Ureter (tissue), 1 donor: ENCODE data around the gene HPCAL1. TPM values are rescaled to one million over a fixed set of nuclear protein-coding genes. Genes with fewer than 3 reads are reported as not detected.
"Not testable (repeated sequence)": the region's sequence is repeated elsewhere in the genome, so short reads cannot be mapped to it uniquely, and the experiment has no call there.

Source experiments
- DNase-seq: peaks from one replicate; pipeline ENCODE4 v3.0.0-alpha.2; 2020; ENCODE audit warnings: low spot score
- total RNA-seq: library from RNA; stranded (reverse); gene quantifications from one replicate; pipeline ENCODE4 v1.2.4, GENCODE V29; 2023
- donor health status: DM: yes; HTN: yes; CAD: no.

The HPCAL1 gene
- 17.5 TPM for total RNA-seq

DNA sequence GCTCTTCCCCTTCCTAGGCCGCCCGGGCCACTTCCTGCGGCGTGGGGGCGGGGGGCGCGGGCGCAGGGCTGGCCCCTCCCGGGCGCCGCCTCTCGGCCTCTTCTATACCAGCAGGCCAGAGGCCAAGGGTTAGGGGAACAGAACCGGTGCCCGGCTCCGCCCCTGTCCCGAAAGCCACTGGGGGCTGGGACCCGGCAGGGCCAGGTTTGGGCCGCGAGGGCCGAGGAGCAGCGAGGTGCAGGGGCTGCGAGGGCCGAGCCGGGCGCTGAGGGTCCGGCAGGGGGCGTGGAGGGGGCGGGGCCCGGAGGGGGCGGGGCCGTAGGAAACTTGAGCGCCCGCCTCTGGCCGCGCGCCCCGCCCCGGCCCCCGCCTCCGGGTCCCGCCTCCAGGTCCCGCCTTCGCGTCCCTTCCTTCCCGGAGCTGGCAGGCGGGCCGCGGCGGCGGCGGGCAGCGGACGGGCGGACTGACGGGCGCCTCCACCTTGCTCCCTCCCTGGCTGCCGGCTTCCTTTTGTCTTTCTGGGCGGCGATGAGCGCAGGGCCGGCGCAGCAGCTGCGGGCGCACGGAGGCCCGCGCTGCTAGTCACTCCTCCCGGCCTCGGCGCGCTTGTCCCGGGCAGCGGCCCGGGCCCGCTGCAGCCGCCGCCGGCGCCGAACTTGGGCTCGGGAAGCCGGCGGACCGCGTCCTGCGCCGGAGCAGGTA, at the start of gene HPCAL1:
Gene HPCAL1 (plus strand): TSS at position 426 of the 702 bp plus-strand sequence. CDS start 116,854 bp downstream, outside the sequence.
- DNase-seq: peak; percentile 89

- DNase-seq: no peak
Observed at GRCh38 chr2:10253596-10254372, 48.9 kb upstream of the HPCAL1 start.

- DNase-seq: no peak
Observed at GRCh38 chr2:10254373-10255188, 48.1 kb upstream of the HPCAL1 start.

DNA sequence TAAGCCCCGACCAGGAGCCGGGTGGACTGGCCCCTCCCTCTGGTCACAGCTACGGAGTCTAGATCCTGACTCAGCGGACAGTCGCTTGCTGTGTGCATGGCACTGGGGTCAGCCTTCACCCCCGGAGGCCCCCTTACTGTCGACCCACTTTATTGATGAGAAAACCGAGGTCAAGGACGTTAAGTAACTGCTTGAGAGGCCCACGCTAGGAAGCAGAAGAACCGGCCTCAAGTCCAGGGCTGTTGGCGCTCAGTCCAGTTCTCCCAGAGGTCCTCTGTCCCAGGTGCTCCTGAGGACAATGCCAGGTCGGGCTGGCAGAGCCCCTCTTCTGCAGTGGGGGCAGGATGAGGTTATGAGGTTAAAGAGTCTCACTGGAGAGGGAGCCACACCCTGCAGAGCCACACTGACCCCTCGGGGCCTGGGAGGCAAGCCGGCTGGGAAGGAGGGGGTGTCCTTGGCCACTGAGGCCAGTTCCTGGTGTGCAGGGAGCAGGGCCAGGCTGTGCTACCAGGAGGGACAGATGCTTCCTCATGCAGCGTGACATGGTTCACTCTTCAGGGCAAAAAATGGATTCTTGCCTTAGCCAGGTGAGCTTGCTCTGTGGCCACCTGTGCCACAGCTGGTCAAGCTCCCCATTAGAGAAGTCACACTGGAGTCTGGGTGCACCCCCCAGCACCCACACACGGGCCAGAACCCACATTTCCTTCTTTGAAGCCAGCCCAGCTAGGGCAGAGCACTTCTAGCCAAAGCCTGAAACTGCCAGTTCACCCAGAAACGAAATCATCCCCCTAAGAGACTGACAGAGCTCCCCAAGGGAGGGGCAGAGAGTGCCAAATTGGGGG, 47.3 kb upstream of the HPCAL1 start:
- no peak for DNase-seq

DNA sequence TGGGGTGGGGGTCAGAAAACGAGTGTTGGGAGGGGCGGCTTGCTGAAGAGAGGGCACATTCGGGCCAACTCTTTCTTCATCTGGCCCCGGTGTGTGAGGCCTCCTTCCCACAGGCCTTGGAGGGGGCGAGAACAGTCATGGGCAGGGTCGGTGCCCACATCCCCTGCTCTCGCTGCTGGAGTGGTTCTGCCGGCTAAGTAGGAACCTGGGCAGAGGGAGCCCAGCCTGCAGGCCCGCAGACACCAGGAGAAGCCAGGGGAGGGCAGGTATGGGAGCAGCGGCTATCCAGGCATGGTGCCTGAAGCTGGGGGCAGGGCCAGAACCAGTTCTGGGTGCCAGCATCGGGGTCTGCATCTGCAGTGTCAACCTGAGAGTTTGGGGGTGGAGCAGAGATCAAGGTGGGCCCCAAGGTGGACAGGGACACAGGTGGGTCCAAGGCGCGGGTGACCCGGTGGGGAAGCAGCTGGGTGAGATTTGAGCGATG, 46.6 kb upstream of the HPCAL1 start:
- DNase-seq: no peak

- DNase-seq: no peak
Observed at GRCh38 chr2:10256515-10257031, 46.1 kb upstream of the HPCAL1 start.

- no peak for DNase-seq
Observed at GRCh38 chr2:10257036-10257435, 45.7 kb upstream of the HPCAL1 start.

DNA sequence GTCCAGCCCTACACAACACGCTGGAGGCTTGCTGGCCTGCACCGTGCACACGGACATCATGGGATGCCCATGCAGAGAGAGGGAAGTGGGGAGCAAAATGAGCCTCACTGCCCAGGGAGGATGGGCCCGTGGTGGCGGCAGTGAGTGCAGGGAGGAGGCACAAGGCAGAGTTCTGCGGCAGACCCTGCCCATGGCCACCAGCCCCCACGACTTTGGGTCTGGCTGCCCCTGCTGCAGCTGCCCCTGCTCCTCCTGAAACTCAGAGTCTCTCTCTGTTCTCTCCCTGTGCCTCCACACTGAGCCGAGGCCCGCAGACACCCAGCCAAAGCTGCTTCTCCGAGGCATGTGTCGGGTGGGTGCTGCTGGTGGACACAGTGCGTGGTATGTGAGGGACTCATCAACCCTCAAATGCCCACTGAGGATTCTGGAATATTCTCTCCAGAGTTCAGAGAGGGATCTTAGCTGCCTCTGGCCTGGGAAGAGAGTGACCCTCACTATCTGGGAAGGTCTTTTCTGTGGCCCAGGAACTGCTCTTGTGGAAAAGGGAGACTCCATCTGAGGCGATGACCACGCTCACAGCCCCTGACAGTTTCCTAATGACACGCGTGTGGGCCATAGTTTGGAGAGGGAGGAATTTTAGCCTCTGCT, 45.1 kb upstream of the HPCAL1 start:
- no peak for DNase-seq

DNA sequence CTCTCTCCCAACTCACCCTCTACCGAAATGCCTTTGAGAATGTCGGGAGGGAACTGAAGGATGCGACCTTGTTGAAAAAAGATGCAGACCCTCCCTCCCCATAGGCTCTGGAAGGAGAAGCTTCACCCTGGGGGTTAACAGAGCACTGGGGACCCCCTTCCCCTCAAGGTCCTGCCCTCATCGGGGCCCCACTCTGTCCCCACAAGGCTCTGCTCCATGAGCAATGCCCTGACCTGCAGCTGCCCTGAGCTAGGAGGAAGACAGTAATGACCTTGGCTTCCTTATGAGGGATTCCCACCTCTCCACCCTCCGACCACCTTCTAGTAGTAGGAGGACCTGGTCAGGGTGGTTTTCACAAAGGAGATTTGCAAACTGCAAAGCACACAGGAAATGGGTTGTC, 44.4 kb upstream of the HPCAL1 start:
- DNase-seq: no peak

DNA sequence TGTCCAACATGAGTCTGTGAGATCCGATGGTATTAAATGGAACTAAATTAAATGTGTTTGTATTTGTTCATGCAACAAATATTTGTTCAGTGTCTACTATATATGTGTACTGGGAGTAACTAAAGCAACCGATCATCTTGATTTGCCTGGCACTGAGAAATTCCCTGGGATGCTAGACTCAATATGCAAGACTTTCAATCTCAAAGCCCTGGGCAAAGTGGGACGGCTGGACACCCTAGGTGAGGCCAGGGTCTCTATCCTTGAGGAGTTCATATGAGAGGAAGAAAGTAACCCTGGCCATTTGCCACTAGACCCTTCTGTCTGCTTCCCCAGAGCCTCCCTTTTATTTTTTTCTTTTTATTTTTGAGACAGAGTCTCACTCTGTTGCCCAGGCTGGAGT, 44.0 kb upstream of the HPCAL1 start:
- no peak for DNase-seq

DNA sequence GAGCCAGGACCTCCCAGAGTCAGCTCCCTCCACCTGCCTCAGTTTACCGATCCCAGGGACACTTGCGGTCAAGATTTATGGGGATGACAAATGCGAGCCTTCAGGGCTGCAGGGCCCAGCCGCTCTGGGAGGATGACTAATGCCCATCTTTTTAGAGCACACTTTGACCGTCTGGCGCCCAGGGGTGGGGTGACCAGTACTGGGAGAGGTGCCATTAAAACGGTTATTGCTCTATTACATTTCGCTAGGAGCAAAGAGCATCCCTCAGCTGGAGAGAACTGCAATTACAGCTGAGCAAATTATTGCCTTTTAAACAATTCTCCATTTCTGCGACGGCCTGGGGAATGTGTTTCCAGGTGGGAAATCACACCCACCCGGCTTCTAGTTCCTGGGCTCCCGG, 42.6 kb upstream of the HPCAL1 start:
- no peak for DNase-seq

DNA sequence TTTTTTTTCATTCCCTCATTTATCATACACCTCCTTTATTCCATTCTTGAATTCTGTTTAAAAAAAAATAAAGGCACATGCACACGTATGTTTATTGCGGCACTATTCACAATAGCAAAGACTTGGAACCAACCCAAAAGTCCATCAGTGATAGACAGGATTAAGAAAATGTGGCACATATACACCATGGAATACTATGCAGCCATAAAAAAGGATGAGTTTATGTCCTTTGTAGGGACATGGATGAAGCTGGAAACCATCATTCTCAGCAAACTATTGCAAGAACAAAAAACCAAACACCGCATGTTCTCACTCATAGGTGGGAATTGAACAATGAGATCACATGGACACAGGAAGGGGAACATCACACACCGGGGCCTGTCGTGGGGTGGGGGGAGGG, 39.2 kb upstream of the HPCAL1 start:
- DNase-seq: not testable (repeated sequence)

DNA sequence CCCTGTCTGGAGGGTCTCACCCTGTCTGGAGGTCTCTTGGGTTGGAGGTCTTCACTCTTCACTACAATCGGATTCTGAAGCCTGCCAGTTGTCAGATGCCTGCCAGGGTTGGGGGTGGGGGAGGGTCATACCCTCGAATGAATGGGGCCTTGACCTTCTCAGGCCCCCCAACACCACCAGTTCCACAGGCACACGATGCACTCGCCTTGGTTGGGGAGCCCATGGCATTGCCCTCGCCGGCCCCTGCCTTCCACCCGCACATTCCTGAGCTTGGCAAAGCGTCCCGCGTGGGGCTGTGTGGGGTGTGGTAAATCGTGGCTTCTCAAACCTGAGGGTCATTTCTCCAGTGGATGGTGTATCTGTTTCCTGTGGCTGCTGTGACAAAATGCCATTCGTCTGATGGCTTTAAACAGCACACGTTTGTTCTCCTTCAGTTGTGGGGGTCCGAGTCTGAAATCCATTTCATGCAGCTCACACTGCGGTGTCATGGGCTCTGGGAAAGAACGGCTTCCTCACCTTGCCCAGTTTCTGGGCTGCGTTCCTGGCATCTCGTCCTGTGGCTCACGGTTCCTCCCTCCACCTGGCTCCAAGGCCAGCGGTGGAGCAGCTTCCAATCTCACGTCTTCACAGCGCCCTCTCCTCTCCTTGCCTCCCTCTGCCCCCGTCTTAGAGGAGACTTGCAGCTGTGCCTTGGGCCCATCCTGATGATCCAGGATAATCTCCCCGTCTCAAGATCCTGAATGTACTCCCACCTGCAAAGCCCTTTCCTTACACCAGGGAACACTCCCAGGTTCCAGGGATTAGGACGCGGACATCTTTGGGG, 38.0 kb upstream of the HPCAL1 start:
- DNase-seq: no peak

GRCh38 chr2:10265329-10266132, 37.2 kb upstream of the HPCAL1 start:
- DNase-seq: no peak

DNA sequence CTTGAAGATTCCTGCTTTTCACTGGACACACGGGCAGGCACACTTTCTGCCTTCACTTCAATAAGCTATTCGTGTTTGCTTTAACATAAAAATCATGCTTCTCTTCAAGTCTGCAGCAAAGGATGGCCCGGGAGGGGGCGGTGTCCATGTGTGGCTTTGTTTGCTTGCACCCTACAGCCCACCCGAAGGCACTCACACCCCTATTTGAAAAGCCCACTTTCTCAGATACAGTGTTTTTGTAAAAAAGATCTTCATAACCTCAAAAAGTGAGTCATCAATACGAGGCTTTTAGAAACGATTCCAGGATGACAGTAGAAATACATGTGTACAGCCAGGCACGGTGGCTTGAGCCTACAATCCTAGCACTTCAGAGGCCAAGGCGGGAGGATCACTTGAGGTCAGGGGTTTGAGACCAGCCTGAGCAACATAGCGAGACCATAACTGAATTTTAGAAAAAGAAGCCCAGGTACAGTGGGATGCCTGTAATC, 36.5 kb upstream of the HPCAL1 start:
- DNase-seq: no peak

- no peak for DNase-seq
Observed at GRCh38 chr2:10267036-10267435, 35.7 kb upstream of the HPCAL1 start.

- no peak for DNase-seq
Observed at GRCh38 chr2:10267551-10268465, 34.9 kb upstream of the HPCAL1 start.

- DNase-seq: no peak
Observed at GRCh38 chr2:10269291-10269690, 33.4 kb upstream of the HPCAL1 start.
